ENCODE data around the gene LRFN5.
"Not testable (repeated sequence)": the region's sequence is repeated elsewhere in the genome, so short reads cannot be mapped to it uniquely, and the experiment has no call there.

Gene LRFN5

GRCh38 chr14:41785696-41786095, 179.0 kb downstream of the LRFN5 start:
- no peak for DNase-seq

DNA sequence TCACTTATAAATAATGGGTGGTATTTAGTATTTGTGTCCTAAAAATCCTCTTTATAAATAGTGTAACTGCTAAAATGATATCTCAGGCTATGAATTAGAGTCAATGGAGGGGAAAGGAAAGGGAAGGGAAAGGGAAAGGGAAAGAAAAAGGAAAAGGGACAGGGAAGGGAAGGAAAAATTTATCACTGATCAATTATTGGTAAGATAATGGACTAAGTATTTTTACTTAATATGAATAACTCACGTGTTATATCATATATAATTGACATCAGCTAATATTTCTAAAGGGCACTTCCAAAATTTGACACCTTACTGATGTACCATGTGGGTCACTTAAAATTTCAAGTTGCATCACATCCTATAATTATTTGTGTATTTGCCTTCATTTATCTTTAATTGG, 193.1 kb downstream of the LRFN5 start:
- DNase-seq, result no peak

DNA sequence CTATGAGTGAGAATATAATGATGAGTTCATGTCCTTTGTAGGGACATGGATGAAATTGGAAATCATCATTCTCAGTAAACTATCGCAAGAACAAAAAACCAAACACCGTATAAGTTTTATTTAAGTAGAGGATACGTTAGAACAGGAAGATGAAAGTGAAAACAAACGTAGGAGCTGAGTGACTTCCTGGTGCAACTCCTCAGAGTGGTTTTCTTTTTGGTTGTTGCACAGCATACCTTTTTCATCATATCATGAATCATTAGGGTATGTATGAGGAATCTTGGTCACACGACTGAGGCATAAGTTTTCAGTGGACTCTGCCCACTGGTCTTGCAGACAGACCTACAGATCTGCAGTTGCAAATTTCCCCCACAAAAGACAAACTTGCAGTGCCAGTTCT, 199.0 kb downstream of the LRFN5 start:
- DNase-seq, result no peak

DNA sequence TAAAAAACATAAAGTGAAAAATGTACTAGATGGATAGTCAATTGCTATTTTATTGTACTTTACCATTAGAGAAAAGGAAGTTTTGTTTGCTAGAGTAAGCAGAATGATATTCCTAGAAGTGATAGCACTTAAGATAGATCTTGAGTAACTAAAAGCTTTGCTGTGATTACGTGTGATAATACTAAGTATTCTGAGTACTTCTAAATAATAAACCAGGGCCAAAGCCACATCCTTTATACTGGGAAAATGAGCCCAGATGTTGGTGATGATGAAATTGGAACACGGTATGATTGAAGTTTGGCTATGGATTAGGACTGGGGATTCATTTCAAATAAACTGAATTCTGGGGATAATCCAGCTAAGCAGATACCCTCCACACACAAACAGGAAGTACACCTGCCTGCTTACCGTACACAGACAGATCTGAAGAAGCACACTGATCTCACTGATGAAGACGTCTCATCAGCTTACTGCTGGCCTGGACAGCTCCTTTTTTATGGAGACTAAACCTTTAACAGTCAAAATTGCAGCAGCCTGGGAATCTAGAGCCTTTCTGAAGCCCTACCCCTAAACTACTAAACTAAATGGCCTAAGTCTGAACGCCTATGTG, 199.8 kb downstream of the LRFN5 start:
- no peak for DNase-seq

DNA sequence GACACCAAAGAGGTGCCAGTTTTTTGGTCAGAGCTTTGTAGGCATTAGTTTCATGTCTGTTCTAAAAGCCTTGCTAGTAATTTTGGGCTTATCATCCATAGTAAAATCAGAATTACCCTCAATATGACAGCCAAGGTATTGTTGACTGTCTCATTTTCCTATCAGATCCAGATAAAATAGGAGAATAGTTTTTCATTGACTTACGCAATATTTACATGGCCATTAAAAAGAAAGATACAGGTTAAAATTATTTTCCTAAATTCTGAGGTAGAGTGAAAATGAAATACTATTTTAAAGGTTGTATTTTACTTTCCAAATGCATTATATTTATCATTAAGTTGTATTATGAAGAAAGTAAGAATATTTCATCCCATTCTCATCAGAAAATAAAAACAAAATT, 203.7 kb downstream of the LRFN5 start:
- DNase-seq, result no peak

DNA sequence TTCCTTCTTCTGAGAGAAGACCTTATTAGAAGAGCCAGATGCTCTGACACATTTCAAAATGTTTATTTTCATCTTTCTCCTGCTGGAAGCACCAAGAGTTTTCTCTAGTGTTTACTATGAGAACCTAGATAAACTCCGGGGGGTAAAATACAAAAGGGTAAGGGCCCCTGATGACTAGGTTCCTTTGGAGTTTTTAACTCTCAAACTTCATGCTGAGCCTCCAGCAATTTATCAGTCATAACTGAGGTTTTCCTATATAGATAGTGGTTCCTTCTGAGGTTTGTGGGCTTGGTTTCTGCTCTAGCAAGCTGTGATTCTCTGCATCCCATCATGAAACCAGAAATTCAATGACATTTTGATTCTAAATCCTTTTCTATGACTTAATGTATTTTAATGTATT, 210.9 kb downstream of the LRFN5 start:
- DNase-seq, result no peak

DNA sequence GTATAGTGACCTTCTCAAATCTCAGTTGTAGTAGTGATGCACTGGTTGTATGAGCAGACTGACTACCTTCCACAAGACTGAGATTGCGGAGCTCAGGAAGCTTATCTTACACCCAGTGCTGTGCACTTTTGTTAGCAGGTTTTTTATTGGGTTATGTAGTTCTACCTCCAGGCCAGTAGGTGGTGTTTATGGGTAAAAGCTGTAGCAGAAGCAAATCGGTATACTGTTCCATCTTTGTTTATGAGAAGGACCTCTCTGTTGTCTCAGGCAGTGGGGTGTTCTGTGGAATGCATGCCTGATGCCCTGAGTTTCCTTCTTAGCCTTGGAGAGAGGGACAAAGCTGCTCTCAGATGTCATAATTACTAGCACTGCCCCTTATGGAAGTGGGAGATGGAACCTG, 217.8 kb downstream of the LRFN5 start:
- DNase-seq, result no peak

DNA sequence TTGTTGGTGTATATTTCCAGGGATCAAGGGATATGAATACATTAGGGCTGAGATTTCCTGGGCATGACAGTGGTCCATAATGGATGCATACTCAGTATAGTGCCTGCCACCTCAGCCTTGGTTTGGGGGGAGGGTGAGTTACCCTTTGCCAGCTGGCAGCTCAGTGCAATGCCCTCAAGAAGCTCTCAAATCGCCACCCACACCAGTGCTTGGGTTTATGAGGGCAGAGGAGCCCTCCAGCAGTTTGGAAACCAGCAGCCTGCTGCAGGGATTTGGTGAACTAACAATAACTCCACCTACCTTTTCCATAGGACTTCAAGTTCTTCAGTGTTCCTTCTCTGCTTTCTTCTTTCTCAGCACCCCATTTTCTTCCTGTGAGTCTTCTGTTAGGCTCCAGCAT, 218.9 kb downstream of the LRFN5 start:
- no peak for DNase-seq

GRCh38 chr14:41830714-41831406, 224.2 kb downstream of the LRFN5 start:
- DNase-seq, result no peak

DNA sequence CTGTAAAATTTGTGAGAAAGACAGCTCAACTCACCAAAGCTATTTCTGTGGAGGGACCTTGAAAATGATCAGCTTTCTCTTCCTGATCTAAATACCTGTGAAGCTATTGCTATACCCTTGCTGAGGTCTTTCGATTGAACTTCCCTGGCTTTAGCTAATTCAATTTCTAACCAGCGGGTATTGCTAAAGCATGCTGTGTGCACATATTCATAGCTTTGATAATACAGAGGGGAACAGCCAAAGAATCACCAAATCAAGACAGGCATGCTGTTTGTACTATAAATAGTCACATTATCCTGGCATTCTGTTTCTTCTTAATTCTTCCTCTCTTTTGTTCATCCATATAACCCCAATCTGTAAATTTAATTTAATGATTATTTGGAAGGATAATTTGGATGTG, 233.0 kb downstream of the LRFN5 start:
- no peak for DNase-seq

DNA sequence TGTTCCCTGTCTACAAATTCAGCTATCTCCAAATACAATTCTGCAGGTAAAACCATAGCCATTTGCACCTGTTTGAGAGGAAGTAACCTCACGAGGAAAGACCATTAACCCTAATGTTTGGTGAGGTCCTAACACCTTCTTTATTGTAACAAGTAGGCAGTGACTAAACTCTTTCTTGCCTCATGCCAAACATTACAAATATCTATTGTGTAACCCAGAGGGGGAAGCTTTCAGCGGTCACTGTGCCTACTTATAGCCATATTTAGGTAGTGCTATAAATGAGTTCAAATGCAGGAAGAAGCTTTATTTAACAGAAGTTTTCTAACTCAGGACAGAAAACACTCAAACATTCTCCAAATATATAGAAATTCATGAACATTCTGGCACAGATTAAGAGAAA, 252.7 kb downstream of the LRFN5 start:
- no peak for DNase-seq

- DNase-seq, result no peak
These were observed 253.9 kb downstream of the LRFN5 start for GRCh38 chr14:41860586-41860985.

DNA sequence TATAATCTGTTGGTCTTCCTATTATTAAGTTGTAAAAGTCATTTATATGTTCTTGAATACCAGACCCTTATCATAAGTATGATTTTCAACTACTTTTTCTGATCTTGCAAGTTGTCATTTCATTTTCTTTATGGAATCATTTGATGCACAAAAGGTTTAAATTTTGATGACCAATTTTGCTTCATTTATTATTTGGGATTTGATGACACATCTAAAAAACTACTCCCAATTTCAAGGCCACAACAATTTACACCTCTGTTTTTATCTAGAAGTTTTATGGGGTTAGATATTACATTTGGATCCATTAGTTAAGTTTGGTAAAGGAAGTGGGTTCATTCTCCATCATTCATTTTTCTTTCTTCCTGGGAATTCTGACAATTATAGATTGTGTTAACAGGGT, 259.2 kb downstream of the LRFN5 start:
- DNase-seq, result no peak

DNA sequence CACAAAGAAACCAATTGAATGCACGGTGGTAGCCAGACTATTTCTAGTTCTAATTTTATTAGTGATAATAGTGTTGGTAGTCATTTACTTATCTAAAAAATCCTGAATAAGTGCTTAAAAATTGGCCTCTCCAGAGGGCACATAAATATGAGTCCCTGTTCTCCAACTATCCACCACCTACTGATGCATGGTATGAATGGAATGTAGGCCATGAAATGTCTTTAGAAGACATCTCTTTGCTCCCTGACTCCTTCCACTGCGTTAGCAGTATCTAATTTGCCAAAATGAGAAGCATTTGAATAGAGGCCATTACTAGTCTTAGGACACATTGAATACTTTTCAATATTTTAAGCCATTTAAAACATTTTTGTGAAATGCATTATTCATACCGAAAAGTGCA, 261.7 kb downstream of the LRFN5 start:
- DNase-seq, result no peak

- no peak for DNase-seq
These were observed 266.4 kb downstream of the LRFN5 start for GRCh38 chr14:41872931-41873685.

DNA sequence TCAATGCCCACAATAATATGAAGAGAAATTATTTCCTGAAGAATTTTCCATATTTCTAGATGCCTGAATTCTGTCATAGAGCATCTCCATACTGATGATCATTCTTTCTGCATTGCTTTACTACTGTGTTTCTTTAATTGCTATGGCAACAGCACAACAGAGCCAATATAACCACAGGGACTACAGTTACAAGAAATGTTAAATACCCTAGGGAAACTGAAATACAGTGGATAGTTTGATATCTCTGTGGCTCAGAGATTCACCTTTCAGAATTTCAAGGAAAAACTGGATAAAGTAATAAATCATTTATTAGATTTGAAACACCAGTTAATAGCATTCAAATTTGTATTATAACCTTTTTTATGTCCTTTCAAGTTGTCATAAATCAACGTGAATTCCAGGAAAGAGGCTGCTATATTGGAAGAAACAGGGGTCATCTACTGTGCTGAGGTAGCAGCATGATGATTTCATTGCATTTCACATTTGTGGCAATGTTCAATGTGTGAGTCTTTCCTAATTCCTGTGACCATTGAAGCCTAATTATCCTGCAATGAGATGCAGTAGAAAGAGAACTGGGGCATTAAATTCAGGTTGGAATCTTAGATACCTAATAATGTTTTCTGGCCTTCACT, 267.1 kb downstream of the LRFN5 start:
- no peak for DNase-seq

- DNase-seq, result no peak
These were observed 268.4 kb downstream of the LRFN5 start for GRCh38 chr14:41875116-41875515.

- no peak for DNase-seq
These were observed 271.6 kb downstream of the LRFN5 start for GRCh38 chr14:41878321-41878720.

GRCh38 chr14:41891624-41892023, 284.9 kb downstream of the LRFN5 start:
- DNase-seq, result no peak

- peak; percentile 35 for DNase-seq
These were observed 292.7 kb downstream of the LRFN5 start for GRCh38 chr14:41899416-41899815.

GRCh38 chr14:41900644-41901043, 294.0 kb downstream of the LRFN5 start:
- no peak for DNase-seq

DNA sequence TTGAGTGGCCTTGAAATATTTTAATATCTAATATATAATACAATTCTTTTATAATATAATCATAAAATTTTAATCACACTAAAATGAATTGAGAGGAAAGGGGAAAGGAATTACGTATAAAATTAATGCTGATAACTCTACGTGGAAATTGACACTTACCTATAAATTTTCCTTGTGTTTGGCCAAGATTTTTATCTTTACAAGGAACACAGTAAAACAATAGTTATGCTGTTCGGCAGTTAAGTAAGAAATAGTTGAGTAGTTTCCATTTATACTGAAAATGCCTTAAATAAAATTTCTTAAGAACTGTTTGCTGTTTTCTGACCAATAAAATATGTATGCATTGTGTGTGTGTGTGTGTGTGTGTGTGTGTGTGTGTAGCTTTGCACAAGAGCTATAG, 294.4 kb downstream of the LRFN5 start:
- no peak for DNase-seq

DNA sequence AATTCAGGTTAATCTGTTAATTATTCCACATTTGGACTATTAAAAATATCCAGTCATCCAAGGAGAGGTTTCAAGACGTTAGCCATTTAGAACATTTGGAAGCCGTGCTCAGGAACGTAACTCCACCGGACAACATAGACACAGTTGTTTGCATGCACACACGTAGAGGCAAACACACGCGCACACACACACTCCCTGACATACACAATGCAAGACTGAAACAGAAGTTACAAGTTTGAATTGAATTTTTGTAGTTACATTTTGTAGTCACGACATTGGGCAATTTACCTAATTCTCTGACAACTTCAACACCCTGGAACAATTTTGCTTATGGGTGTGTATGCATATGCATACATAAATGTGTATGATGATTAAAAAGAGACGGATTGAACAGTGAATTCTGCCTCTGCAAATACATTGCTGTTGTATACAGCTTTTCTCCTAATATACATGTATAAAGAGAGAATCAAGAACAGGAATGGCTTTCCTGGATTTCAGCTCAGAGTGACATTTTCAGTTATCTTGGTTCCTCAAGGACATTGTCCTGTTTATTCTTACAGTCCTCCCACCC, 298.8 kb downstream of the LRFN5 start:
- no peak for DNase-seq

DNA sequence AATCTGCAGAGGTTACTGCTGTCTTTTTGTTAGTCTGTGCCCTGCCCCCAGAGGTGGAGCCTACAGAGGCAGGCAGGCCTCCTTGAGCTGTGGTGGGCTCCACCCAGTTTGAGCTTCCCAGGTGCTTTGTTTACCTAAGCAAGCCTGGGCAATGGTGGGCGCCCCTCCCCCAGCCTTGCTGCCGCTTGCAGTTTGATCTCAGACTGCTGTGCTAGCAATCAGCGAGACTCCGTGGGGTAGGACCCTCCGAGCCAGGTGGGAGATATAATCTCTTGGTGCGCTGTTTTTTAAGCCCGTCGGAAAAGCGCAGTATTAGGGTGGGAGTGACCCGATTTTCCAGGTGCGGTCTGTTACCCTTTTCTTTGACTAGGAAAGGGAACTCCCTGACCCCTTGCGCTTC, 304.5 kb downstream of the LRFN5 start:
- not testable (repeated sequence) for DNase-seq
